ENCODE results near the gene SNPH.
A peak's percentile ranks its signal among the peaks of the same experiment; 100 is the strongest.
"Not testable (repeated sequence)": the region's sequence is repeated elsewhere in the genome, so short reads cannot be mapped to it uniquely, and the experiment has no call there.

The SNPH gene, protein sequence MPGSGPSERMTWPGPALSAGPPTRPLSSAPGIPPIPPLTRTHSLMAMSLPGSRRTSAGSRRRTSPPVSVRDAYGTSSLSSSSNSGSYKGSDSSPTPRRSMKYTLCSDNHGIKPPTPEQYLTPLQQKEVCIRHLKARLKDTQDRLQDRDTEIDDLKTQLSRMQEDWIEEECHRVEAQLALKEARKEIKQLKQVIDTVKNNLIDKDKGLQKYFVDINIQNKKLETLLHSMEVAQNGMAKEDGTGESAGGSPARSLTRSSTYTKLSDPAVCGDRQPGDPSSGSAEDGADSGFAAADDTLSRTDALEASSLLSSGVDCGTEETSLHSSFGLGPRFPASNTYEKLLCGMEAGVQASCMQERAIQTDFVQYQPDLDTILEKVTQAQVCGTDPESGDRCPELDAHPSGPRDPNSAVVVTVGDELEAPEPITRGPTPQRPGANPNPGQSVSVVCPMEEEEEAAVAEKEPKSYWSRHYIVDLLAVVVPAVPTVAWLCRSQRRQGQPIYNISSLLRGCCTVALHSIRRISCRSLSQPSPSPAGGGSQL

DNA sequence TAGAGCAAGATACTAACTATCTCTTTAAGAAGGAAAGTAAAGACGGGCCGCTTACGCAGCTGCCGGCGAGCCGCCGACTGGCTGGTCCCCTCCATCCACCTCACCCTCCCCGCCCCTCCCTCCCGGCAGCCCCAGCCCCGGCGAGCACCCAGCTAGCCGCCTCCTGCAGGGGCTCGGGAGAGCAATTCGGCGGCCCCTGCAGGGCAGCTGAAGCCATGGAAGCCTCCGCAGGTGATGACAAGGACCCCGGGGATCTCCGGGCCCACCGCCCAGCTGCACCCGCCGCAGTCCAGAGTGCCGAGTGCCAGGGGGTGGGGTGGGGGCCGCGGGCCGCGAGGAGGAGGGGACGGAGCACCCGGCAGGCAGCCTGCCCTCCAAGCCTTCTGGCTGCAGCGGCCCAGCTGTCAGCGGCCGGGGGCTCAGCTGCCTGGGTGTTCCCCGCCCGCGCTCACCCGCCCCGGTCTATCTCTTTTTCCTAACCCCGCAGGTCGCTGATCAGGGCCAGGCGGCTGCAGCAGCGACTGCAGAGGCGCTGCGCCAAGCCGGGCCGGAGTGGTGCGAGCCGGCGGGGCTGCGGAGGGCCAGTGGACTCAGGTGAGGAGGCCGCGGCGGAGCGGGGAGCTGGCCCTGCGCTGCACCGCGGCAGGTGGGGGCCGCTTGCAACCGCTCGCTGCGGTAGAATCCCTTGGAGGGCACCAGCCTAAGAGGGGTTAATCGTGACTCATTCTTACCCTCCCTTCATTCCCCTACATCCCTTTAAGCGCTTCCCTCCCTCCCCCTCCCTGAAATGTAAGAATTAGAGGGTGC, at the start of gene SNPH:
SNPH (plus strand) TSS at position 128 of the 807 bp plus-strand sequence. CDS start 29,946 bp downstream, outside the sequence.
- DNase-seq: no peak

DNA sequence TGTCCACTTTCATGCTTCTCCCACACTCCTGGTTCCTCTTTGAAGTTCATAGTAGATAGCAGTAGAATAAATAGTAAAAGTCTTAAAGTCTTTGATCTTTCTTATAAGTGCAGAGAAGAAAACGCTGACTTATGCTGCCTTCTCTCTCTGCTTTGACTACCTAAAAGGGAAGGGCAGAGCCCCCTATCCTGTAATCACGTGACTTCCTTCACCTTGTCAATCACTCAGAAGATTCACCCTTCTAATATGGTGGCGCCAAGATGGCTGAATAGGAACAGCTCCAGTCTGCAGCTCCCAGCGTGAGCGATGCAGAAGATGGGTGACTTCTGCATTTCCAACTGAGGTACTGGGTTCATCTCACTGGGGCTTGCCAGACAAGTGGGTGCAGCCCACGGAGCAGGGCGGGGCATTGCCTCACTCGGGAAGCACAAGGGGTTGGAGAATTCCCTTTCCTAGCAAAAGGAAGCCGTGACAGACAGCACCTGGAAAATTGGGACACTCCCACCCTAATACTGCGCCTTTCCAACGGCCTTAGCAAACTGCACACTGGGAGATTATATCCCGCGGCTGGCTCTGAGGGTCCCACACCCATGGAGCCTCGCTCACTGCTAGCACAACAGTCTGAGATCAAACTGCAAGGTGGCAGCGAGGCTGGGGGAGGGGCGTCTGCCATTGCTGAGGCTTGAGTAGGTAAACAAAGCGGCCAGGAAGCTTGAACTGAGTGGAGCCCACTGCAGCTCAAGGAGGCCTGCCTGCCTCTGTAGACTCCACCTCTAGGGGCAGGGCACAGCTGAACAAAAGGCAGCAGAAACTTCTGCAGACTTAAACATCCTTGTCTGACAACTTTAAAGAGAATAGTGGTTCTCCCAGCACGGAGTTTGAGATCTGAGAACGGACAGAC, 49.3 kb upstream of the SNPH start:
- DNase-seq: peak in 1 of 2 donors; percentile 29

DNA sequence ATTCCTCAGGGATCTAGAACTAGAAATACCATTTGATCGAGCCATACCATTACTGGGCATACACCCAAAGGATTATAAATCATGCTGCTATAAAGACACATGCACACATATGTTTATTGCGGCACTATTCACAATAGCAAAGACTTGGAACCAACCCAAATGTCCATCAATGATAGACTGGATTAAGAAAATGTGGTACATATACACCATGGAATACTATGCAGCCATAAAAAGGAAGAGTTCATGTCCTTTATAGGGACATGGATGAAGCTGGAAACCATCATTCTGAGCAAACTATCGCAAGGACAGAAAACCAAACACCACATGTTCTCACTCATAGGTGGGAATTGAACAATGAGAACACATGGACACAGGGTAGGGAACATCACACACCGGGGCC, 43.3 kb upstream of the SNPH start:
- DNase-seq: not testable (repeated sequence)

DNA sequence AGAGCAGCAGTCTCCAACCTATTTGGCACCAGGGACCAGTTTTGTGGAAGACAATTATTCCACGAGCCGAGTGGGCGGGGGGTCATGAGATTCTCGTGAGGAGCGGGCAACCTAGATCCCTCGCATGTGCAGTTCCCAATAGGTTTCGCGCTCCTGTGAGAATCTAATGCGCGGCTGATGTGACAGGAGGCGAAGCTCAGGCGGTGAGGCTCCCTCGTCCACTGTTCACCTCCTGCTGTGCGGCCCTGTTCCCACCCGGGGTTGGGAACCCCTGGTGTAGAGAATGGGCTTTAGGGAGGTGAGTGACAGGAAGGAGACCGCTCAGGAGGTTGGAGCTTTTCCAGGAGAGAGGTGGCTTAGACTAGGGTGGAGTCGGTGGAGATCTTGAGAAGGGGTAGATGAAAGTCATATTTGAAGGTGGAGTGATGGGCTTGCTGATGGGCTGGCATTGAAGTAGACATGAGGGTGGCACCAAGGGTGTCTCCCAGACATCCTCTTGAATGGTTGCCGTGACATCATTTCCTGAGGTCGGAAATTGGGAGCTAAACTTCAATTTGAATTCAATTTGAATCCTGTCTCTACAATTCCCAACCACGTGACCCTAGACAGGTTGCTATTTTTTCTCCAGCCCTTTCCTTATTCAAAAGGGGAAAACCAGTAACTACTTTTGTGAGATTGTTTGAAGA, 41.7 kb upstream of the SNPH start:
- no peak for DNase-seq

DNA sequence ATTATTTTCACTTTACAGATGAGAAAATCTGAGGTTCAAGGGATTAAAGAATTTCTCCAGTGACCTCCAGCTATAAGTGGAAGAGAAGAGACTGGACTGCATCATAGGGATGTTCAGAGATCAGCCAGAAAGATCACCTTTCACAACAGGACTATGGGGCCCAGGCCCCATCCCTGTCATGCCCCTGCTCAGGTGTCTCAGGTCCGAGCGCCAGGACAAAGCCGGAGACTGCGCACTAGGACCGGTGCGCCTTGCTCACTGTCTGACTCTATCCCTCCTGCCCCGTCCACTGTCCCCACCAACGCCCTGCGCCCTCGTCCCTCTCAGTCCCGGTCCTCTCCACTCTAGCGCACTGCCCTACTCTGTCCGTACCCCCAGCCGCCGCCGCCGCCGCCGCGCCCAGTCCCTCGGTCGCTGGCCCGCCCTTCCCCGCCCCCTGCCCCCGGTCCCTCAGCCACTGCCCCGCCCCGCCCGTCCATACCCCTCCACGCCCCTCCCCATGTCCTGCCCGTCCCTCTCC, 40.8 kb upstream of the SNPH start:
- DNase-seq: no peak

DNA sequence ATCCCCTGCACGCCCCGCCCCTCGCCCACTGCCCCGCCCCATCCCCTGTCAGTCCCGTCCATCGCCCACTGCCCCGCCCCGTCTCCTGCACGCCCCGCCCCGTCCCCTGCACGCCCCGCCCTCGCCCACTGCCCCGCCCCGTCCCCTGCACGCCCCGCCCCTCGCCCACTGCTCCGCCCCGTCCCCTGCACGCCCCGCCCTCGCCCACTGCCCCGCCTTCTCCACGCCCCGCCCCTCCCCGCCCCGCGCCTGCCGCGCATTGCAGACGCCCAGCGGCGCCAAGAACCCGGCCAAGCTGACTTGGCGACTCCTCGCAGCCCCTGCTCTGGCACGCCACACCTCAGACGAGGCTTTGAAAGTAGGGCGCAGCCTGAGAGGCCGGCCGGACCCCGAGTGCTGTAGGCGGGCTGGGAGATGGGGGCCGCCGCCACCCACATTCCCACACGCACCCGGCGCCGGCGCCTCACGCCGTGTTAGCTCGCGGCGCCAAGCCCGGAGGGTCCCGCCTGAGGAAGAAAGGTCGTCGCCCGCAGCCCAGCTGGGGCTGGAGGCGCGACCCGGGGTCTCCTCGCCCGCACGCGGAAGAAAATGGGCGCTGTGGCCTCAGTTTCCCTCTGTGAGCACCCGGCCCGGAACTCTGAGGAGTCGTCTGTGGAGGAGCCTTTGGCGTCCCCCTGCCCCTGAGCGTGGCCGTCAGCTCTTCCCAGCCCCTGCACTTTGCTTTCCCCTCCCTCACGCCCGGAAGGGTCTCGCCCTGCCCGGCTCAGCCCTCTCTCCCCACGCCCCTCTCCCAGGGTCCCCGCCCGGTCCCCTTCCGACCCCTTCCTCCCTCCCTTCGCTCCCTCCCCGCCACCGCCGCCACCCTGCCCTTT, 40.1 kb upstream of the SNPH start, which contains the start of gene RAD21L1:
RAD21L1 (plus strand) TSS at position 262 of the 872 bp plus-strand sequence. CDS start 2,410 bp downstream, outside the sequence.
- DNase-seq: peak; percentile 36 to 67

DNA sequence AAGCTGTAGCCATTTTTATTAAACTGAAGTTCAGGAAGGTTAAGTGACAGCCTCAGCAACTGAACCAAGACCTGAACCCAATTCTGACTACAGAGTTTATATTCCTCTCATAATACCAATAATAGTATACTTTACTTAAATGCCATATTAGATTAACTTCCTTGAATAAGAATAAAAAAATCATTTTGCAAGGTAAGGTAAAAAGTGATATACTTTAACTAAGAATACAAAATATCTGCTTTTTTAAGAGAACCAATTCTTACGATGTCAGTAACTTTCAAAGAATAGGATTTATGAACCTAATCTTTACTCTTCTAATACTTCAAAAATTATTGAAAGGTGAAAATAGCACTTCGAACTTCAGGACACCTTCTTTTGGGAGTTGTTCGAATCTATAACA, 36.6 kb upstream of the SNPH start:
- no peak for DNase-seq

DNA sequence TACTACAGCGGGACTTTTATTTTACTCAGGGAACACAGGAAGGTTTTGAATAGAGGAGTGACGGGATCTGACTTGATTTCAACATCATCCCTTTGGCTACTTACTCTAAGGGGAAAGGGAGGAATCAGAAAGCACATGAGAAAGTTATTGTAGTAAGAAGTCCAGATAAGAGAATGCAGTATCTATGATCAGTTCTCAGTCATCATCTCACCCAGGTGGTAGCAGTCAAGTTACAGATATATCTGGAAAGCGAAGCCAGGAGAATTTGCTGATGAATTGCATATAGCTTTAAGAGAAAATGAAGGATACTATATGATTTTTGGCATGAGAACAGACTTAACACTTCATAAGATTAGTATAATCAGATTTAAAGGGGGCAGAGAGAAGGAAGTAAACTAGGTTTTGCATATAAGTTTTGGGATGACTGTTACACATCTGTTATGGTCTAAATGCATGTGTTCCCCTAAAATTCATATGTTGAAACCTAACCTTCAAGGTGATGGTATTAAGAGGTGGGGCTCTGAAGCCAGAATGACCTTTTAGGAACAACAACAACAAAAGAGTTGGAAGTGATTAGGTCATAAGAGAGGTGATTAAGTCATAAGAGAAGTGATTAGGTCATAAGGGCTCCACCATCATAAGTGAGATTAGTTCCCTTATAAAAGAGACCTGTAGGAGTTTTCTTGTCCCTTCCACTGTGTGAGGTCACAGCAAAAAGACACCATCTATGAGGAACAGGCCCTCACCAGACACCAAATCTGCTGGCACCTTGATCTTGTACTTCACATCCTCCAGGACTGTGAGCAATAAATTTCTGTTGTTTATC, 33.6 kb upstream of the SNPH start:
- no peak for DNase-seq

DNA sequence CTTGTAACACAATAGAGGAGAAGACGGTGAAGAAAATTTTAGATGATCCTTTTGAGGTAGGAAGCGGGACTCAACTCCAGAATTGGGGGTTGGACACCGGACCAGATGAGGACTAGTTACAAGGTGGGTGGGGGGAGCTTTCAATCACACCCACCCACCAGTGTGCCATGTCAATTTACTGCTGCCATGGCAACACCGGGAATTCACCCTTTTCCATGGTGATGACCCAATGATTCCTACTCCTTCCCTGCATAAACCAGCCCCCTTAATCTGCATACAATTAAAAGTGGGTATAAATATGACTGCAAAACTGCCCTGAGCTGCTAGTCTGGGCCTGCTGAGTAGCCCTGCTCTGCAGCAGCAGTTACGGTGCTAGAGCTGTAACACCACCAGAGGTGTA, 25.5 kb upstream of the SNPH start:
- DNase-seq: no peak

DNA sequence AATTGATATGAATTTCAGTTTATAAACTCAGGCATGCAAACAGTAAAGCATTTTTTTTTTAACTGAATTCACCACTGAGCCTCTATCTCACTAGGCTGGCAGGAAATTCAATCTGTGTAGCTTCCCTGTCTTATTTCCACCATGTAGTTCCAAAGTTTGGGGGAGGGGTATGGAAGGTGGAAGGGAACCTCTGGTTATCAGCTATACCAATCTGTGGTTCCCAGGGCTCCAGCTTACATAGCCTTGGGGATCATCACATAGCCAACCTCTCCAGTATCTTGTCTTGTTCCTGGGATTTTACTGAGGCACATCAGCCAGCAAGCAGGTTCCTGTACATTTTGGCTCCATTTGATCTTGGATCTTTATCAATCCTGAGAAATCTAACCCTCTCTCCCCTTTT, 24.6 kb upstream of the SNPH start:
- DNase-seq: no peak

DNA sequence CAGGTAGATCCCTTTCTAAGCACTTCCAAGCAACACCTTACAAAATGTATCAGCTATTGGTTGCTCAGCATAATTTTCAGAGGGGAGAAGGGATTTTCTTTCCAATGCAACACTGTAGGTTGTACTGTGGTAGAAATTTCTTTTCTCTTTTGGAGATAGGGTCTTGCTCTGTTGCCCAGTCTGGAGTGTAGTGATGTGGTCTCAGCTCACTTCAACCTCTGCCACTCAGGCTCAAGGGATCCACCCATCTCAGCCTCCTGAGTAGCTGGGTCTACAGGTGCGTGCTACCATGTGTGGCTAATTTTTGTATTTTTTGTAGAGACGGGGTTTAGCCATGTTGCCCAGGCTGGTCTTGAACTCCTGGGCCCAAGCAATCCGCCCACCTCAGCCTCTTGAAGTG, 24.0 kb upstream of the SNPH start:
- no peak for DNase-seq

DNA sequence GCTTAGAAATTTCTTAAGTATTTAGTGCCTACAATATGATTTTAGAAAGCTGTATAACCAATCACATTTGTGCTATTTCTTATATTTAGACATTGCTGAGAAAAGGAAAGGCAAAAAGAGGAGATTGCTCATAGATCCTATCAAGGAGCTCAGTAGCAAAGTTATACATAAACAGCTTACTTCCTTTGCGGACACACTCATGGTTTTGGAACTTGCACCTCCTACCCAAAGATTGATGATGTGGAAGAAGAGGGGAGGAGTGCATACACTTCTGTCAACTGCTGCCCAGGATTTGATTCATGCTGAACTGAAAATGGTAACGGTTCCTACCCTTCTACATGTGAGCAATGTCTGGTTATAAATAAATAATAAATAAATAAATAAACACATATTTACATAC, 23.6 kb upstream of the SNPH start:
- DNase-seq: no peak

DNA sequence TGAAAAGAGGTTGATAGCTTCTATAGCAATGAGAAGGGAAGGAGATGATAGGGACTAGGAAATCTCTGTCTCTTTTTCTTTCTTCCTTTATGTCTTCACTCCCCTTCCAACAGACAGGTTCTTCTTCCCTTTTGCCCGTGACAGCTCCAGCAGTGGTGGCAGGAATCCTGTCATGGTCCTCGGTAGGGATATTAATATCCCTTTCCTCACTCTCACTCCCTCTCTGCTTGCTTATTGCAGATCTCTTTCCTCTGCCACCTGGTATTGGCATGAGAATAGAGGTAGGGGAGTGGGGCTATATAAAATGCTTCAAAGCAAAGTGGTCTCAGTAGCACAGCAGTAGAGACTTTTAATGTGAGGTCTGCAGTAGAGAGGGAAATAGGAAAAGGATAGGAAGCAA, 20.5 kb upstream of the SNPH start:
- DNase-seq: no peak

DNA sequence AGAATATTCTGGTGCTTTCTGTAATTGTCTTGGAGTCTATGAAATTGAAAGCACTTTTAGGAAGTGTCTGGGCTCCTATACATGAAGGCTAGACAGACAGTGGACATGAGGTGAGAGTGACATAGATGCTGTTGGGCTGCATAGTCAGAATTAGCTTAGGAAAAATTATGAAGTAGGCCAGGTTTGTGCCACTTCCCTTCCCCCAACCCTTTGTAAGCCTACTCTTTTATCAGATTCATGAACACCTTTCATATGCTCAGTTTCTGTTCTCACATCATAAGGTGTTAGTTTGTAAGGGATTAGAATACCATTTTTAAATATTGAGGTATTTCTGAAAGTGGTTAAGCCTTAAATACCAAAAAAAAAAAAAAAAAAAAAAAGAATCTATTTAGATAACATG, 18.4 kb upstream of the SNPH start:
- DNase-seq: no peak

DNA sequence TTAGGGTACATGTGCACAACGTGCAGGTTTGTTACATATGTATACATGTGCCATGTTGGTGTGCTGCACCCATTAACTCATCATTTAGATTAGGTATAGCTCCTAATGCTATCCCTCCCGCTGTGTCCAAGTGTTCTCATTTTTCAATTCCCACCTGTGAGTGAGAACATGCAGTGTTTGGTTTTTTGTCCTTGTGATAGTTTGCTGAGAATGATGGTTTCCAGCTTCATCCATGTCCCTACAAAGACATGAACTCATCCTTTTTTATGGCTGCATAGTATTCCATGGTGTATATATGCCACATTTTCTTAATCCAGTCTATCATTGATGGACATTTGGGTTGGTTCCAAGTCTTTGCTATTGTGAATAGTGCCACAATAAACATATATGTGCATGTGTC, 15.8 kb upstream of the SNPH start:
- not testable (repeated sequence) for DNase-seq

DNA sequence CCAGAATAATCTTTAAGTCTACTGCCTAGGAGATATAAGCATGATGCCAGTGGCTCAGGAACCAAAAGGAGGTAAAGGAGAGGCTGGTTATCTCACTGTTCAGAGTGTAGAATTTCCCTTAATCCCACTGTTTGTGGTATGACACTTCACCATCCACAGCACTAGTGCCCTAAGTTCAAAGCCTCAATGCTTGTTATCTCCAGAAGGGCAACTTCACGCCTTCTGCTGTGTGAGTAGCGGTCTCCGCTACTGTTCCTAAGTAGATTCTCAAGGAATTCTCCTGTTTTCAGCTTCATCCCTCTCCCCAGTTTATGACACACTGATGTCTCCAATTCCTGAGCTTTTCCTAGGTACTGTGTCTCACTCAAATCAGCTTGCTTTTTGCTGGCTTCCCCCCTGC, 13.7 kb upstream of the SNPH start:
- DNase-seq: no peak

DNA sequence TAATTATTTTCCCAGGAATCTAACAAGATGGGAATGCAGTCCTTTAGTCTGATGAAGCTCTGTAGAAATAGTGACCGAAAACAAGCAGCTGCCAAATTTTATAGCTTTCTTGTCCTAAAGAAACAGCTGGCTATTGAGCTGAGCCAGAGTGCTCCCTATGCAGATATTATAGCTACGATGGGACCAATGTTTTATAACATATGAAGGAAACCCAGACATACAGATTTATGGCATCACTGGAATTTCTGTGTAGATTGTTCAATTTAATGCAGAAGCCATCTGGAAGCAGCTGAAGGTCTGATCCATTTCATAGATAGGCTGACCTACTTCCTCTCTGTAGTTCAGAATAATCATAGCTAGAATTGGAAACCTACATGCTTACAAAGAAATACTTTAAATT, 11.8 kb upstream of the SNPH start:
- DNase-seq: no peak

DNA sequence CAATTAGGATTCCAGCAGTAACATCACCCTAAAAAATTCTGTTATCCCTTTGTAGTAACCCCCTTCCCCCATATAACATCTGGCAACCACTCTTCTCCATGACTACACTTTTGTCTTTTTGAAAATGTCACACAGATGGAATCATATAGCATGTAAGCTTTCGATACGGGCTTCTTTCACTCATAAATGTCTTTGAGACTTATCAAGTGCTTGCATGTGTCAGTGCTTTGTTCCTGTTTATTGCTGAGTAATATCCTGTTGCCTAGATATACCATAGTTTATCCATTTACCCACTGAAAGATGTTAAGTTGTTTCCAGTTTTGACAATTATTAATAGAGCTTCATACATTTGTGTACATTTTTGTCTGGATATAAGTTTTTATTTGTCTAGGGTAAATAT, 10.4 kb upstream of the SNPH start:
- DNase-seq: no peak

DNA sequence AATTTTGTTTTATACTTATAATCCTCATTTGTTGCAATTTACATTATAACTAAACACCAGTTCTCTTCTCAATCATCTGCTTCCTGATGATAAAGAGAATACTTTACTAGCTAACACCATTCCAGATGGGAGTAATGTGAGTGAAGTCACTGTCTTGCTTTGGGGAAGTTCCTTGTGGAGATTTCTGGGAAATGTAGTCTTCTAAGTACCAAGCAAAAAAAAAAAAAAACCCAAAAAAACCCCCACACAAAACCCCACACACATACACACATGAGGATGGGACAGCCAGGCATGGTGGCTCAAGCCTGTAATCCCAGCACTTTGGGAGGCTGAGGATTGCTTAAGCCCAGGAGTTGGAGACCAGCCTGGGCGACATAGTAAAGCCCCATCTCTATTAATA, 2.2 kb upstream of the SNPH start:
- DNase-seq: peak; percentile 12 to 30

DNA sequence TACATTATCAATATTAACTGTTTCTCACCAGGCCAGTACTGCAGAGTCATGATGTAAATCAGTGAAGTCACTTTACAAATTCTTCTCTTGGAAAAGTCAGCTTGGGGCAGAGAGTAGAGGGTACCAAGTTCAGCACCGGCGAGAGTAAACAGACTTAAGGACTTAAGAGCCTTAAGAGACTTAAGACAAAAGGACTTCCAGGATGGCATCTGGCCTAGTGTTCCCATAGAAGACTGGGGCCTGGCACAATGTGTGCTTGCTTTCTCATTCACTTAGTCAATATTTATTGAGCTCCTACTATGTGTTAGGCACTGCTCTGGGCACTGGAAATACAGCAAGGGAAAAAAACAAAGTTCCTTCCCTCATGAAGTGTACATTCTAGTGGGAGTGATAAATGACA, 1.4 kb upstream of the SNPH start:
- DNase-seq: no peak
